A549 (cell line): Measurements from ENCODE around the gene ULK2. TPM values are rescaled to one million over a fixed set of nuclear protein-coding genes. Genes with fewer than 3 reads are reported as not detected.
A peak's percentile ranks its signal among the peaks of the same experiment; 100 is the strongest.

Source experiments
- ATAC-seq, 2 experiments: fragments of 200-7000 bp in 1 of 2; fragments of >200 bp in 1 of 2; cut with Nextera tagmentation in 1 of 2; cut with Tn5 transposase in 1 of 2; 3 replicates each; pipeline versions ENCODE4 v1.8.0 to v1.9.1; 2018 to 2020; ENCODE audit warnings: mild to moderate bottlenecking in 1 of 2, moderate library complexity in 1 of 2
- CTCF ChIA-PET: fragments of 300-600 bp; sonication (Branson Sonifier 250); formaldehyde crosslinking; extraction: SDS; loops from one replicate; lab custom pipeline; 2021; ENCODE audit warnings: antibody characterized with exemption, inconsistent platforms; lab: Yijun Ruan, JAX
- POLR2A ChIA-PET: fragments of 350-600 bp; formaldehyde crosslinking; extraction: SDS; loops from one replicate; lab custom pipeline; 2021; ENCODE audit warnings: antibody characterized with exemption, inconsistent platforms; lab: Yijun Ruan, JAX
- DNase-seq, 2 experiments: peaks; one replicate each; pipeline versions ENCODE4 v3.0.0 to v3.0.0-alpha.2; 2011 to 2016; ENCODE audit warnings: low read depth in 1 of 2, low spot score in 1 of 2
- FAIRE-seq: peaks from 2 replicates; lab custom pipeline; 2011; peaks lifted over from hg19 to GRCh38; lab: Jason Lieb, UNC
- H3K27ac ChIP-seq, 2 experiments: fragments of >200 bp; sonication (Bioruptor Twin); formaldehyde crosslinking; 3 replicates each; pipeline ENCODE4 v1.5.1; 2016 to 2017
- H3K4me1 ChIP-seq: fragments of >200 bp; sonication (Bioruptor Twin); formaldehyde crosslinking; 3 replicates; pipeline ENCODE4 v1.6.1; 2016
- H3K4me2 ChIP-seq: fragments of >200 bp; sonication (Bioruptor Twin); formaldehyde crosslinking; 3 replicates; pipeline ENCODE4 v1.6.1; 2016
- H3K4me3 ChIP-seq: fragments of >200 bp; sonication (Bioruptor Twin); formaldehyde crosslinking; 3 replicates; pipeline ENCODE4 v1.5.1; 2016
- H3K9me3 ChIP-seq: fragments of >200 bp; sonication (Bioruptor Twin); formaldehyde crosslinking; 3 replicates; pipeline ENCODE4 v1.6.1; 2016
- BHLHE40 ChIP-seq: IDR thresholded peaks from 2 replicates; pipeline ENCODE4 v1.6.1; 2012; ENCODE audit warnings: low read depth, low read length, inconsistent platforms
- CBX2 ChIP-seq: fragments of 200-600 bp; sonication (generic); IDR thresholded peaks from 2 replicates; pipeline ENCODE4 v1.6.1; 2016; ENCODE audit warnings: low read depth, mild to moderate bottlenecking, borderline replicate concordance
- CHD4 ChIP-seq: fragments of 200-600 bp; sonication (generic); IDR thresholded peaks from 2 replicates; pipeline ENCODE4 v1.6.1; 2016; ENCODE audit warnings: antibody characterized with exemption, mild to moderate bottlenecking, borderline replicate concordance
- EHMT2 ChIP-seq: fragments of 200-600 bp; sonication (generic); IDR thresholded peaks from 2 replicates; pipeline ENCODE4 v1.6.1; 2016; ENCODE audit warnings: antibody characterized with exemption, low read depth, mild to moderate bottlenecking, moderate library complexity
- ESRRA ChIP-seq: fragments of 150-350 bp; IDR thresholded peaks from 2 replicates; pipeline ENCODE4 v1.6.1; 2014; ENCODE audit warnings: mild to moderate bottlenecking, low read length, borderline replicate concordance
- FOSL2 ChIP-seq, 2 experiments: fragments of 450-650 bp in 1 of 2; fragments of >200 bp in 1 of 2; sonication (Bioruptor Twin) in 1 of 2; formaldehyde crosslinking; IDR thresholded peaks; 2 replicates each; pipeline versions ENCODE4 v1.5.0 to v1.6.1; 2016 to 2020; ENCODE audit warnings: mild to moderate bottlenecking in 1 of 2, moderate library complexity in 1 of 2
- HEYL ChIP-seq: fragments of 250-450 bp; sonication (Bioruptor Pico); IDR thresholded peaks from 2 replicates; pipeline ENCODE4 v1.8.0; 2021; ENCODE audit warnings: mild to moderate bottlenecking, moderate library complexity
- HOXB13 ChIP-seq: fragments of 250-450 bp; sonication (Bioruptor Pico); IDR thresholded peaks from 2 replicates; pipeline ENCODE4 v1.5.0; 2020; ENCODE audit warnings: low read depth, mild to moderate bottlenecking, moderate library complexity
- HOXB5 ChIP-seq: fragments of 250-450 bp; sonication (Bioruptor Pico); IDR thresholded peaks from 2 replicates; pipeline ENCODE4 v1.5.0; 2020; ENCODE audit warnings: mild to moderate bottlenecking, moderate library complexity
- JUNB ChIP-seq: fragments of >200 bp; sonication (Bioruptor Twin); formaldehyde crosslinking; IDR thresholded peaks from 2 replicates; pipeline ENCODE4 v1.6.1; 2016
- KDM1A ChIP-seq: fragments of 200-600 bp; sonication (generic); IDR thresholded peaks from 2 replicates; pipeline ENCODE4 v1.6.1; 2016; ENCODE audit warnings: low read depth, mild to moderate bottlenecking
- MAFK ChIP-seq: fragments of 450-650 bp; IDR thresholded peaks from 2 replicates; pipeline ENCODE4 v1.6.1; 2014; ENCODE audit not compliant: partially characterized antibody
- MYC ChIP-seq: IDR thresholded peaks from 2 replicates; pipeline ENCODE4 v1.6.1; 2012; ENCODE audit warnings: mild to moderate bottlenecking, inconsistent platforms, low read length, improper control_type of control experiment, borderline replicate concordance
- NFE2L2 ChIP-seq: fragments of 150-350 bp; conservative IDR thresholded peaks from 2 replicates; pipeline ENCODE4 v1.6.1; 2014; ENCODE audit warnings: low read length
- POLR2A ChIP-seq: IDR thresholded peaks from 2 replicates; pipeline ENCODE4 v1.6.1; 2012; ENCODE audit warnings: mild to moderate bottlenecking, low read length
- RCOR1 ChIP-seq: fragments of 150-350 bp; IDR thresholded peaks from 2 replicates; pipeline ENCODE4 v1.6.1; 2014; ENCODE audit warnings: antibody characterized with exemption, low read length, low read depth
- TFCP2L1 ChIP-seq: fragments of 250-450 bp; sonication (Bioruptor Pico); IDR thresholded peaks from 2 replicates; pipeline ENCODE4 v1.5.0; 2021; ENCODE audit warnings: mild to moderate bottlenecking
- WGBS: methylation state at CpG from one replicate; pipeline ENCODE4 v1.1.6; 2017; ENCODE audit errors: missing lambda C conversion rate; 5-methylcytosine and 5-hydroxymethylcytosine counted together
- polyA plus RNA-seq, 4 experiments: library from polyadenylated mRNA; depleted of rRNA in 3 of 4; stranded (reverse); fragments of >200 nt; fragmentation: RNase III in 1 of 4; extraction: RNeasy Plus Mini Kit Qiagen cat#74134 plus additional on column Dnase treatment in 1 of 4; gene quantifications; 2 replicates in 3 of 4; 3 replicates in 1 of 4; pipeline ENCODE4 v1.2.3, GENCODE V29; 2011 to 2017
- TF ChIP-seq, protein P1 (sequence below): fragments of 450-650 bp; IDR thresholded peaks from 2 replicates; pipeline ENCODE4 v1.6.1; 2014; ENCODE audit warnings: antibody characterized with exemption
- TF ChIP-seq, protein P2 (sequence below): fragments of >200 bp; sonication (Bioruptor Twin); formaldehyde crosslinking; IDR thresholded peaks from 2 replicates; pipeline ENCODE4 v1.6.1; 2016
- TF ChIP-seq, protein P3 (sequence below): IDR thresholded peaks from 2 replicates; pipeline ENCODE4 v1.6.1; 2012
- TF ChIP-seq, protein P4 (sequence below): fragments of 200-600 bp; sonication (generic); IDR thresholded peaks from 2 replicates; pipeline ENCODE4 v1.6.1; 2016; ENCODE audit warnings: antibody characterized with exemption, mild to moderate bottlenecking, moderate library complexity
- TF ChIP-seq, protein P5 (sequence below): fragments of 250-450 bp; sonication (Bioruptor Pico); IDR thresholded peaks from 2 replicates; pipeline ENCODE4 v1.5.0; 2020; ENCODE audit warnings: low read depth, mild to moderate bottlenecking, moderate library complexity

Gene ULK2
- polyA plus RNA-seq, 2 of the 4 experiments (the other 2 are of a cell fraction) = 14.4 to 40.9 TPM

DNA sequence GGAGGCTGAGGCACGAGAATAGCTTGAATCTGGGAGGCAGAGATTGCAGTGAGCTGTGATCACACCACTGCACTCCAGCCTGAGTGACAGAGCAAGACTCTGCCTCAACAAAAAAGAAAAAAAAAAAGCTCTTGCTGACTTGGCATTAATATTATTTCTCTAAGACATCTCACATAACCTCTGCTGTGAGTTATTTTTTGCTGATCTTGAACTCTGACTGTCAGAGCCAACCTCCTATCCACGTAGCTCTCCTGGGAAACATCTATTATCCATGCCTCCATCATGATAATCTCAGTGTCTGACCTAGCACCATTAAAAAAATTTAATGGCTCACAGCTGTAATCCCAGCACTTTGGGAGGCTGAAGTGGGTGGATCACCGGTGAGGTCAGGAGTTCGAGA is 12.7 kb upstream of the ULK2 start:
- ChIA-PET POLR2A (interaction anchor here (0.6 kb wide), 1 partner anchor 13 kb away, joined by 3 read pairs; no protein-coding TSS in a partner anchor), CTCF (interaction anchor here (0.6 to 1.2 kb wide), 4 partner anchors 12 to 205 kb away, joined by 3 to 7 read pairs (median 4); partner anchors contain the start of gene ULK2)
- FAIRE-seq = no peak
- no peak for DNase-seq
- TF ChIP-seq MAFK (peak; percentile 85), CHD4 (no peak)
- Histone ChIP-seq H3K4me2 (no peak overlapping the region), H3K9me3 (no peaks in the 10 kb centered on the region), H3K4me1 (no peaks in the 10 kb centered on the region), H3K4me3 (no peak overlapping the region), H3K27ac (no peak overlapping the region)
- no peak for ATAC-seq
- 73% methylated on average over 4 of the region's 4 CpGs for WGBS

DNA sequence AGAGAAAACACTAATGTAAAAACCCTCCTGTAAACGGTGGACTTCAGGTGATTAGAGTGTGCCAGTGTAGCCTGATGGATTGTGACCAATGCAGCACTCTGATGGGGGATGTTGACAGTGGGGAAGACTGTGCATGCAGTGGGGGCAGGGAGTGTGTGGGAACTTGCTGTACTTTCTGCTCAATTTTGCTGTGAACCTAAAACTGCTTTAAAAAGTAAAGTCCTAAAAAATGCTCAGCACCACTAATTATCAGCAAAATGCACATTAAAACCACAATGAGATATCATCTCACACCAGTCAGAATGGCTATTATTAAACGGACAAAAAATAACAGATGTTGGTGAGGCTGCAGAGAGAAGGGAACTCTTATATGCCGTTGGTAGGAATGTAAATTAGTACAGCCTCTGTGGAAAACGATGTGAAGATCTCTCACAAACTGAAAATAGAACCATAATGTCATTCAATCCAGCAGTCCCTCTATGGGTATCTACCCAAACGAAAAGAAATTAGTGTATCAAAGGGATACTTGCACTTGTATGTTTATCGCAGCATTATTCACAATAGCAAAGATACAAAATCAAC is 9.7 kb upstream of the ULK2 start:
- ATAC-seq (no peak), FAIRE-seq (no peak), DNase-seq (no peak)
- Histone ChIP-seq H3K9me3 (no peaks in the 10 kb centered on the region), H3K4me1 (no peaks in the 10 kb centered on the region), H3K27ac (no peak overlapping the region), H3K4me2 (no peak overlapping the region), H3K4me3 (no peak overlapping the region)
- no peak for TF ChIP-seq HEYL (CRISPR knock-in tag)
- no peak for TF ChIP-seq TFCP2L1 (CRISPR knock-in tag)
- no peak for TF ChIP-seq JUNB
- no peak for TF ChIP-seq HOXB13 (CRISPR knock-in tag)
- no peak for TF ChIP-seq KDM1A
- TF ChIP-seq BHLHE40 = no peak
- TF ChIP-seq POLR2A = no peak
- TF ChIP-seq EHMT2 = no peak
- no peak for TF ChIP-seq FOSL2 (IDR thresholded peaks at IDR 0.05)
- no peak for TF ChIP-seq FOSL2 (CRISPR knock-in tag; IDR thresholded peaks at IDR 0.05)
- WGBS = 42% methylated on average over 6 of the region's 6 CpGs
- CTCF ChIA-PET = interaction anchor here (1.1 to 2.0 kb wide), 2 partner anchors 9 to 116 kb away, joined by 4 to 6 read pairs; no protein-coding TSS in a partner anchor
- POLR2A ChIA-PET = no interaction called here

DNA sequence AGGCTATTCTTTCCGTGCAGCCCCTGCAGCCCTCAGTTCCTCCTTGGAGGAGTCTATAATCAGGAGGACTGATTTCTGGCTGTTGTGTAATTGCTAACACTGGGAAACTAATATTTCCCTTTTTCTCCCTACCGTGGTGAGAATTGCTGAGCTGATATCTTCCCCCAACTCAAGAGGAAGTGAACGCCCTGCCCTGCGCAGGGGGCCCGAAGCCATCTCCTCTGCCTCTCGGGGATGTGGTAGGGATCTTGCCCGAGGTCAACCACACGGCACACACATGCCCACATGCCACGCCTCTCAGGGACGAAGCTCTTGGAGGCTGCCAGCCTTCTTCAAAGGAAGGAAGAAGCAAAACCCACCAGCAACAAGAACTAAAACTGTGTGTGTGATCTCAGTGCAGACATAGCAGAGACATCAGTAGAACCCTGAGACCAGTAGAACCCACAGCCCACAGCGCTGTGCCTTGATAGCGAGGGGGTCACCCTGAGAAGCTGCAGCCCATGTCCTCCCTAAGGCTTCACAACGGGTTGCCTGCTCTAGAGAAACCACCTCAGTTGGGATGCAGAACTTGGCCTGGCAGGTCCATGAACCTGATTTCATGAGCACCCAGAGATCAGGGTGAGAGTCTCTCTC is 8.9 kb upstream of the ULK2 start:
- POLR2A ChIA-PET = no interaction called here

More for the DNA sequence above, 8.9 kb upstream of the ULK2 start:
- no peak overlapping the region for H3K27ac ChIP-seq
- H3K4me2 ChIP-seq = no peak overlapping the region
- DNase-seq (no peak), ATAC-seq (peak in 1 of 2 experiments; percentile 16; a peak in 1 of 6 replicates), FAIRE-seq (no peak)
- CTCF ChIA-PET = interaction anchor here (1.1 to 2.0 kb wide), 3 partner anchors 10 to 116 kb away, joined by 4 to 6 read pairs (median 4); no protein-coding TSS in a partner anchor
- 72% methylated on average over 13 of the region's 13 CpGs for WGBS
- H3K4me1 ChIP-seq = no peaks in the 10 kb centered on the region
- H3K9me3 ChIP-seq = no peaks in the 10 kb centered on the region
- TF ChIP-seq, protein P1, sequence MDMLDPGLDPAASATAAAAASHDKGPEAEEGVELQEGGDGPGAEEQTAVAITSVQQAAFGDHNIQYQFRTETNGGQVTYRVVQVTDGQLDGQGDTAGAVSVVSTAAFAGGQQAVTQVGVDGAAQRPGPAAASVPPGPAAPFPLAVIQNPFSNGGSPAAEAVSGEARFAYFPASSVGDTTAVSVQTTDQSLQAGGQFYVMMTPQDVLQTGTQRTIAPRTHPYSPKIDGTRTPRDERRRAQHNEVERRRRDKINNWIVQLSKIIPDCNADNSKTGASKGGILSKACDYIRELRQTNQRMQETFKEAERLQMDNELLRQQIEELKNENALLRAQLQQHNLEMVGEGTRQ = no peak
- TF ChIP-seq HOXB5 (CRISPR knock-in tag) (no peak), NFE2L2 (no peak), JUNB (no peak), CBX2 (no peak), ESRRA (no peak), POLR2A (no peak), RCOR1 (no peak), CHD4 (no peak), MYC (no peak), HEYL (CRISPR knock-in tag) (no peak), FOSL2 (IDR thresholded peaks at IDR 0.05) (no peak), FOSL2 (CRISPR knock-in tag; IDR thresholded peaks at IDR 0.05) (no peak)
- TF ChIP-seq, protein P2, sequence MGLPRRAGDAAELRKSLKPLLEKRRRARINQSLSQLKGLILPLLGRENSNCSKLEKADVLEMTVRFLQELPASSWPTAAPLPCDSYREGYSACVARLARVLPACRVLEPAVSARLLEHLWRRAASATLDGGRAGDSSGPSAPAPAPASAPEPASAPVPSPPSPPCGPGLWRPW = no peak
- TF ChIP-seq, protein P3, sequence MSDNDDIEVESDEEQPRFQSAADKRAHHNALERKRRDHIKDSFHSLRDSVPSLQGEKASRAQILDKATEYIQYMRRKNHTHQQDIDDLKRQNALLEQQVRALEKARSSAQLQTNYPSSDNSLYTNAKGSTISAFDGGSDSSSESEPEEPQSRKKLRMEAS = no peak
- TF ChIP-seq, protein P4, sequence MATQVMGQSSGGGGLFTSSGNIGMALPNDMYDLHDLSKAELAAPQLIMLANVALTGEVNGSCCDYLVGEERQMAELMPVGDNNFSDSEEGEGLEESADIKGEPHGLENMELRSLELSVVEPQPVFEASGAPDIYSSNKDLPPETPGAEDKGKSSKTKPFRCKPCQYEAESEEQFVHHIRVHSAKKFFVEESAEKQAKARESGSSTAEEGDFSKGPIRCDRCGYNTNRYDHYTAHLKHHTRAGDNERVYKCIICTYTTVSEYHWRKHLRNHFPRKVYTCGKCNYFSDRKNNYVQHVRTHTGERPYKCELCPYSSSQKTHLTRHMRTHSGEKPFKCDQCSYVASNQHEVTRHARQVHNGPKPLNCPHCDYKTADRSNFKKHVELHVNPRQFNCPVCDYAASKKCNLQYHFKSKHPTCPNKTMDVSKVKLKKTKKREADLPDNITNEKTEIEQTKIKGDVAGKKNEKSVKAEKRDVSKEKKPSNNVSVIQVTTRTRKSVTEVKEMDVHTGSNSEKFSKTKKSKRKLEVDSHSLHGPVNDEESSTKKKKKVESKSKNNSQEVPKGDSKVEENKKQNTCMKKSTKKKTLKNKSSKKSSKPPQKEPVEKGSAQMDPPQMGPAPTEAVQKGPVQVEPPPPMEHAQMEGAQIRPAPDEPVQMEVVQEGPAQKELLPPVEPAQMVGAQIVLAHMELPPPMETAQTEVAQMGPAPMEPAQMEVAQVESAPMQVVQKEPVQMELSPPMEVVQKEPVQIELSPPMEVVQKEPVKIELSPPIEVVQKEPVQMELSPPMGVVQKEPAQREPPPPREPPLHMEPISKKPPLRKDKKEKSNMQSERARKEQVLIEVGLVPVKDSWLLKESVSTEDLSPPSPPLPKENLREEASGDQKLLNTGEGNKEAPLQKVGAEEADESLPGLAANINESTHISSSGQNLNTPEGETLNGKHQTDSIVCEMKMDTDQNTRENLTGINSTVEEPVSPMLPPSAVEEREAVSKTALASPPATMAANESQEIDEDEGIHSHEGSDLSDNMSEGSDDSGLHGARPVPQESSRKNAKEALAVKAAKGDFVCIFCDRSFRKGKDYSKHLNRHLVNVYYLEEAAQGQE = no peak
- TF ChIP-seq, protein P5, sequence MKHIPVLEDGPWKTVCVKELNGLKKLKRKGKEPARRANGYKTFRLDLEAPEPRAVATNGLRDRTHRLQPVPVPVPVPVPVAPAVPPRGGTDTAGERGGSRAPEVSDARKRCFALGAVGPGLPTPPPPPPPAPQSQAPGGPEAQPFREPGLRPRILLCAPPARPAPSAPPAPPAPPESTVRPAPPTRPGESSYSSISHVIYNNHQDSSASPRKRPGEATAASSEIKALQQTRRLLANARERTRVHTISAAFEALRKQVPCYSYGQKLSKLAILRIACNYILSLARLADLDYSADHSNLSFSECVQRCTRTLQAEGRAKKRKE = no peak
- no peak overlapping the region for H3K4me3 ChIP-seq
